HG03108 (cell line): ENCODE data around the gene DBN1.
A peak's percentile ranks its signal among the peaks of the same experiment; 100 is the strongest.

Experiments
- ATAC-seq: cut with Tn5 transposase; IDR thresholded peaks from one replicate; pipeline ENCODE4 v1.9.1; 2021; ENCODE audit warnings: moderate library complexity; ENCODE audit not compliant: unreplicated experiment

DBN1 gene

GRCh38 chr5:177505075-177505474 is 31.6 kb upstream of the DBN1 start:
- ATAC-seq: no peak

- no peak for ATAC-seq
These were observed 30.9 kb upstream of the DBN1 start for GRCh38 chr5:177504086-177505056.

- no peak for ATAC-seq
These were observed 30.1 kb upstream of the DBN1 start for GRCh38 chr5:177503351-177504085.

- ATAC-seq: no peak
These were observed 29.5 kb upstream of the DBN1 start for GRCh38 chr5:177502886-177503285.

GRCh38 chr5:177501874-177502678 is 28.6 kb upstream of the DBN1 start:
- no peak for ATAC-seq

GRCh38 chr5:177500685-177501522 is 27.5 kb upstream of the DBN1 start:
- no peak for ATAC-seq

GRCh38 chr5:177499842-177500241 is 26.4 kb upstream of the DBN1 start:
- no peak for ATAC-seq

GRCh38 chr5:177498013-177498787 is 24.8 kb upstream of the DBN1 start:
- no peak for ATAC-seq

GRCh38 chr5:177497292-177498012 is 24.0 kb upstream of the DBN1 start, which contains the start of gene PDLIM7:
Gene PDLIM7, minus strand, starts transcription at chr5:177497604. Its CDS starts 1,092 bp downstream, at chr5:177496512.
- ATAC-seq: peak; percentile 75

- ATAC-seq: no peak
These were observed 23.4 kb upstream of the DBN1 start for GRCh38 chr5:177496727-177497291.

- ATAC-seq: no peak
These were observed 22.8 kb upstream of the DBN1 start for GRCh38 chr5:177496070-177496726.

- ATAC-seq: no peak
These were observed 22.0 kb upstream of the DBN1 start for GRCh38 chr5:177495243-177496060.

- no peak for ATAC-seq
These were observed 21.1 kb upstream of the DBN1 start for GRCh38 chr5:177494346-177495195.

- no peak for ATAC-seq
These were observed 20.4 kb upstream of the DBN1 start for GRCh38 chr5:177493795-177494345.

GRCh38 chr5:177492841-177493240 is 19.4 kb upstream of the DBN1 start:
- ATAC-seq: no peak
